IMR-90 (cell line): ENCODE results near the gene NPHP4. TPM values are rescaled to one million over a fixed set of nuclear protein-coding genes. Genes with fewer than 3 reads are reported as not detected.

Experiments
- ATAC-seq: fragments of 200-7000 bp; cut with Tn5 transposase; 2 replicates; pipeline ENCODE4 v1.9.1; 2020; ENCODE audit warnings: low read depth, mild to moderate bottlenecking, moderate library complexity
- BruUV-seq: library from RNA; stranded (reverse); fragments of 400-500 nt; replicated peaks from 2 replicates; lab custom pipeline; 2021; lab: Mats Ljungman, UMichigan
- CTCF ChIA-PET: fragments of 300-600 bp; formaldehyde crosslinking; extraction: SDS; loops from one replicate; lab custom pipeline; 2021; ENCODE audit warnings: antibody characterized with exemption; lab: Yijun Ruan, JAX
- POLR2A ChIA-PET: fragments of 300-600 bp; sonication (Branson Sonifier 250); formaldehyde crosslinking; loops from one replicate; lab custom pipeline; 2022; ENCODE audit warnings: antibody characterized with exemption; ENCODE audit not compliant: unreplicated experiment; lab: Charles Lee
- DNase-seq: peaks from one replicate; pipeline ENCODE4 v3.0.0; 2013
- H2AFZ ChIP-seq: replicated peaks from 2 replicates; pipeline ENCODE3; 2013; ENCODE audit warnings: low read length, mild to moderate bottlenecking; ENCODE audit not compliant: poor library complexity
- H2AK5ac ChIP-seq: 2 replicates; pipeline ENCODE4 v1.6.1; 2013; ENCODE audit warnings: low read depth, low read length, inconsistent platforms
- H2AK9ac ChIP-seq: replicated peaks from 2 replicates; pipeline ENCODE3; 2013; ENCODE audit warnings: mild to moderate bottlenecking, low read depth, low read length, moderate library complexity; ENCODE audit not compliant: poor library complexity
- H2BK120ac ChIP-seq: 2 replicates; pipeline ENCODE4 v1.6.1; 2013; ENCODE audit warnings: low read depth, low read length, inconsistent platforms
- H2BK15ac ChIP-seq: 3 replicates; pipeline ENCODE4 v1.6.1; 2013; ENCODE audit warnings: low read depth, low read length, inconsistent platforms
- H2BK20ac ChIP-seq: 2 replicates; pipeline ENCODE4 v1.6.1; 2013; ENCODE audit warnings: low read depth, mild to moderate bottlenecking, inconsistent platforms, low read length, moderate library complexity
- H2BK5ac ChIP-seq: 2 replicates; pipeline ENCODE4 v1.6.1; 2013; ENCODE audit warnings: mild to moderate bottlenecking, low read depth, low read length, inconsistent platforms; ENCODE audit not compliant: poor library complexity, severe bottlenecking
- H3K14ac ChIP-seq: replicated peaks from 2 replicates; pipeline ENCODE4 v1.6.1; 2013; ENCODE audit warnings: low read depth, low read length, inconsistent platforms
- H3K18ac ChIP-seq: 2 replicates; pipeline ENCODE4 v1.6.1; 2013; ENCODE audit warnings: low read depth, low read length, control low read depth
- H3K23ac ChIP-seq: 2 replicates; pipeline ENCODE4 v1.6.1; 2013; ENCODE audit warnings: low read depth, low read length, inconsistent platforms
- H3K27ac ChIP-seq: 2 replicates; pipeline ENCODE4 v1.5.1; 2013; ENCODE audit warnings: mild to moderate bottlenecking, control low read depth, low read length; ENCODE audit not compliant: insufficient read depth
- H3K27me3 ChIP-seq: 2 replicates; pipeline ENCODE4 v1.6.1; 2013; ENCODE audit warnings: low read length; ENCODE audit not compliant: control insufficient read depth, insufficient read depth
- H3K36me3 ChIP-seq: 2 replicates; pipeline ENCODE4 v1.6.1; 2013; ENCODE audit warnings: low read length, mixed read lengths; ENCODE audit not compliant: control insufficient read depth, insufficient read depth
- H3K4ac ChIP-seq: 2 replicates; pipeline ENCODE4 v1.6.1; 2013; ENCODE audit warnings: low read depth, low read length, inconsistent platforms
- H3K4me1 ChIP-seq: 2 replicates; pipeline ENCODE4 v1.6.1; 2013; ENCODE audit warnings: low read length, mixed read lengths; ENCODE audit not compliant: control insufficient read depth, insufficient read depth
- H3K4me2 ChIP-seq: 2 replicates; pipeline ENCODE4 v1.6.1; 2013; ENCODE audit warnings: low read depth, mild to moderate bottlenecking, control low read depth, low read length, moderate library complexity
- H3K4me3 ChIP-seq: 2 replicates; pipeline ENCODE4 v1.5.1; 2013; ENCODE audit warnings: low read depth, mild to moderate bottlenecking, control low read depth, low read length, moderate library complexity; ENCODE audit not compliant: insufficient read depth
- H3K56ac ChIP-seq: 2 replicates; pipeline ENCODE4 v1.6.1; 2013; ENCODE audit warnings: low read length, inconsistent platforms; ENCODE audit not compliant: insufficient read depth; ENCODE audit errors: extremely low read depth
- H3K79me1 ChIP-seq, 2 experiments: 2 replicates each; pipeline ENCODE4 v1.6.1; 2013; ENCODE audit warnings: low read length in 2 of 2, inconsistent platforms in 1 of 2, low read depth in 1 of 2
- H3K9ac ChIP-seq: 2 replicates; pipeline ENCODE4 v1.6.1; 2013; ENCODE audit warnings: low read depth, low read length, control low read depth
- H3K9me1 ChIP-seq: 2 replicates; pipeline ENCODE4 v1.6.1; 2013; ENCODE audit warnings: low read length, inconsistent platforms; ENCODE audit not compliant: insufficient read depth
- H3K9me3 ChIP-seq: 2 replicates; pipeline ENCODE4 v1.6.1; 2013; ENCODE audit warnings: low read length; ENCODE audit not compliant: control insufficient read depth, insufficient read depth
- H4K20me1 ChIP-seq: 2 replicates; pipeline ENCODE4 v1.6.1; 2013; ENCODE audit warnings: low read length, inconsistent platforms; ENCODE audit not compliant: insufficient read depth
- H4K5ac ChIP-seq: 2 replicates; pipeline ENCODE4 v1.6.1; 2013; ENCODE audit warnings: mild to moderate bottlenecking, low read depth, low read length, control low read depth
- H4K8ac ChIP-seq, 2 experiments: 2 replicates each; pipeline ENCODE4 v1.6.1; 2013; ENCODE audit warnings: low read depth in 2 of 2, low read length in 2 of 2, control low read depth in 1 of 2, inconsistent platforms in 1 of 2
- H4K91ac ChIP-seq: 2 replicates; pipeline ENCODE4 v1.6.1; 2013; ENCODE audit warnings: low read depth, low read length, inconsistent platforms; ENCODE audit not compliant: insufficient read depth
- ELK1 ChIP-seq: fragments of 150-350 bp; IDR thresholded peaks from 2 replicates; pipeline ENCODE4 v1.6.1; 2016; ENCODE audit warnings: low read depth, mild to moderate bottlenecking, low read length, moderate library complexity, borderline replicate concordance
- FOS ChIP-seq: fragments of 150-350 bp; IDR thresholded peaks from 2 replicates; pipeline ENCODE4 v1.6.1; 2016; ENCODE audit warnings: low read depth, low read length
- RCOR1 ChIP-seq: IDR thresholded peaks from 2 replicates; pipeline ENCODE4 v1.6.1; 2012; ENCODE audit warnings: mild to moderate bottlenecking, low read length, improper control_type of control experiment; ENCODE audit not compliant: insufficient replicate concordance
- WGBS, 2 experiments: methylation state at CpG; one replicate each; pipeline versions ENCODE4 v1.1.5 to v1.1.7; 2013; ENCODE audit warnings: missing lambda C conversion rate in 2 of 2; ENCODE audit not compliant: insufficient read length in 1 of 2; ENCODE audit errors: extremely low coverage in 2 of 2; 5-methylcytosine and 5-hydroxymethylcytosine counted together
- dilution Hi-C: fragments of 300-500 bp; cut with HindIII; formaldehyde crosslinking; loops from one replicate; pipeline ENCODE4 v1.14.3; 2018; ENCODE audit warnings: low sequenced_read_pairs; ENCODE audit not compliant: unreplicated experiment
- in situ Hi-C: fragments of 300-500 bp; cut with MboI; formaldehyde crosslinking; loops from 3 replicates; pipeline ENCODE4 v1.14.3; 2019; ENCODE audit warnings: low sequenced_read_pairs, inconsistent platforms, mixed read lengths
- intact Hi-C: fragments of 100-400 bp; cut with micrococcal nuclease; formaldehyde crosslinking; loops from 2 replicates; pipeline ENCODE4 v1.10.0; 2022
- polyA plus RNA-seq, 3 experiments: library from polyadenylated mRNA; depleted of rRNA; stranded (reverse); fragments of >200 nt; gene quantifications; 2 replicates each; pipeline ENCODE4 v1.2.3, GENCODE V29; 2012; ENCODE audit warnings: low replicate concordance in 1 of 3
- total RNA-seq: library from RNA; depleted of rRNA; stranded (reverse); fragments of >200 nt; gene quantifications from 2 replicates; pipeline ENCODE4 v1.2.3, GENCODE V29; 2012

NPHP4 gene
- total and polyA plus RNA-seq, 2 of the 4 experiments (the other 2 are of a cell fraction), result 2.0 to 5.5 TPM

GRCh38 chr1:5911871-5912271, 80.4 kb downstream of the NPHP4 start (continued):
- TF ChIP-seq ELK1, result no peak

- no peak overlapping the region for H4K91ac ChIP-seq
- no peak overlapping the region for H4K8ac ChIP-seq
- H3K36me3 ChIP-seq, result no peaks in the 10 kb centered on the region
- H2BK20ac ChIP-seq, result no peak overlapping the region
- WGBS, 2 experiments, result 100% methylated on average over 1 of the region's 14 CpGs; no CpG with 5 or more reads in 1 of the 2 experiments
- H2BK15ac ChIP-seq, result no peak overlapping the region
- no TSS peak for BruUV-seq
- peaks cover 5% of the 10 kb centered on the region for H3K4me1 ChIP-seq
- H3K9ac ChIP-seq, result no peak overlapping the region
- H3K4me2 ChIP-seq, result no peak overlapping the region
- DNase-seq, result no peak
- H3K79me1 ChIP-seq, result no peaks in the 10 kb centered on the region
- in situ Hi-C loops, result loop anchor here (25.0 kb wide), 1 partner anchor 1999 kb away; the partner anchor contains the start of gene C1orf174
- H3K56ac ChIP-seq, result no peak overlapping the region
- ATAC-seq, result no peak
- H3K9me3 ChIP-seq, result no peaks in the 10 kb centered on the region
- H4K20me1 ChIP-seq, result no peaks in the 10 kb centered on the region
- H3K4ac ChIP-seq, result no peak overlapping the region
- H4K5ac ChIP-seq, result no peak overlapping the region
- no peak overlapping the region for H3K27ac ChIP-seq
- no peak overlapping the region for H2AFZ ChIP-seq
- dilution Hi-C loops, result no loop called here
- ChIA-PET POLR2A (no interaction called here), CTCF (interaction anchor here (0.7 to 0.9 kb wide), 3 partner anchors 8 to 397 kb away, joined by 3 read pairs; no protein-coding TSS in a partner anchor)
- H3K4me3 ChIP-seq, result no peak overlapping the region
- H3K18ac ChIP-seq, result no peak overlapping the region
- no peak overlapping the region for H3K23ac ChIP-seq
- intact Hi-C loops, result no loop called here
- no peaks in the 10 kb centered on the region for H3K9me1 ChIP-seq
- H2AK9ac ChIP-seq, result no peak overlapping the region
- no peak overlapping the region for H2BK5ac ChIP-seq
- H3K27me3 ChIP-seq, result no peaks in the 10 kb centered on the region
- no peak for TF ChIP-seq RCOR1
- no peak for TF ChIP-seq FOS
- no peak overlapping the region for H3K14ac ChIP-seq
- no peak overlapping the region for H2AK5ac ChIP-seq
- H2BK120ac ChIP-seq, result no peak overlapping the region
These were observed 81.1 kb downstream of the NPHP4 start for GRCh38 chr1:5911157-5911556.
